ENCODE results near the gene MYH15. TPM values are rescaled to one million over a fixed set of nuclear protein-coding genes. Genes with fewer than 3 reads are reported as not detected.

The MYH15 gene
- total RNA-seq, 1 experiment from 2014 or later = 0.09 TPM

DNA sequence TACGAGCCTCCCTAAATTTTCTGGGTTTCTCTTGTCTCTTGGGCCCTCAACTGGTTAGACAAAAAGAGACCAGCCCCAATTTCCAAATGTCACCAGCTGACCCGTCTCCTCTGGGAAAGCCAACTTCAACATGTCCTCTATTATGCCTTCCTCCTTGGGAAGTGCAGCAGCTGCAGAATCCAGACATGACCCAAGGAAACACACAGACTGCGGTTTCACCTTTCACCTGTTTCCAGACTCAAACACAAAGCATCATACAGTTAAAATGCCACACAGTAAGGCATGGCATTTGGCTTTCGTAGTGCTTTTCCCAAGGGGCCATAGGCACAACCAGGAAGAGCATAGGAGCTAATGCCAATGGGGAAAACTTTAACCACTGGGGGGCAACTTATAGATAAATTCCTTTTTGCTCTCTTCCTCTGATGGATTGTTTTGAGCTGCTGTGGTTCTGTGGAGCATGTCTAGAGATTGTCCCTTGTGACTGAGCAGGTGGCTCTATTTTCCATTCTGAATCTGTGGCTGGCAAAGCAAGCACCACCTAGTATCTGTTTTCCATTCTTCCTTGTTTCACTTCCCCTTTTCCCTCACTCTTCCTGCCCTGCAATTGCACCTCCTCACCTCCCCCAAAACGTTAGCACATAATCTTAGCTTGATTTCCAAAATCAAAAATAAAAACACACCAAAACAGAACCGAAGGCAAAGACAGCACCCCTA, 164.7 kb downstream of the MYH15 start:
- ChIA-PET CTCF (no interaction called here), POLR2A (no interaction called here)
- Mint-ChIP-seq H3K27ac (no peak overlapping the region), H3K9me3 (peaks cover 3% of the 10 kb centered on the region), H3K4me3 (no peak overlapping the region), H3K4me1 (no peaks in the 10 kb centered on the region), H3K36me3 (no peaks in the 10 kb centered on the region), H3K27me3 (ENCODE audit: low read depth) (no peaks in the 10 kb centered on the region)
- no peak for DNase-seq (ENCODE audit: low spot score)
- TF ChIP-seq, protein P1, sequence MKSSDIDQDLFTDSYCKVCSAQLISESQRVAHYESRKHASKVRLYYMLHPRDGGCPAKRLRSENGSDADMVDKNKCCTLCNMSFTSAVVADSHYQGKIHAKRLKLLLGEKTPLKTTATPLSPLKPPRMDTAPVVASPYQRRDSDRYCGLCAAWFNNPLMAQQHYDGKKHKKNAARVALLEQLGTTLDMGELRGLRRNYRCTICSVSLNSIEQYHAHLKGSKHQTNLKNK (CRISPR knock-in tag; IDR thresholded peaks at IDR 0.05) = no peak
- TF ChIP-seq CREM (CRISPR knock-in tag; IDR thresholded peaks at IDR 0.05) (no peak), GABPB1 (CRISPR knock-in tag; IDR thresholded peaks at IDR 0.05) (no peak)
- TF ChIP-seq, protein P2, sequence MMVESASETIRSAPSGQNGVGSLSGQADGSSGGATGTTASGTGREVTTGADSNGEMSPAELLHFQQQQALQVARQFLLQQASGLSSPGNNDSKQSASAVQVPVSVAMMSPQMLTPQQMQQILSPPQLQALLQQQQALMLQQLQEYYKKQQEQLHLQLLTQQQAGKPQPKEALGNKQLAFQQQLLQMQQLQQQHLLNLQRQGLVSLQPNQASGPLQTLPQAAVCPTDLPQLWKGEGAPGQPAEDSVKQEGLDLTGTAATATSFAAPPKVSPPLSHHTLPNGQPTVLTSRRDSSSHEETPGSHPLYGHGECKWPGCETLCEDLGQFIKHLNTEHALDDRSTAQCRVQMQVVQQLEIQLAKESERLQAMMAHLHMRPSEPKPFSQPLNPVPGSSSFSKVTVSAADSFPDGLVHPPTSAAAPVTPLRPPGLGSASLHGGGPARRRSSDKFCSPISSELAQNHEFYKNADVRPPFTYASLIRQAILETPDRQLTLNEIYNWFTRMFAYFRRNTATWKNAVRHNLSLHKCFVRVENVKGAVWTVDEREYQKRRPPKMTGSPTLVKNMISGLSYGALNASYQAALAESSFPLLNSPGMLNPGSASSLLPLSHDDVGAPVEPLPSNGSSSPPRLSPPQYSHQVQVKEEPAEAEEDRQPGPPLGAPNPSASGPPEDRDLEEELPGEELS (CRISPR knock-in tag; IDR thresholded peaks at IDR 0.05) = no peak
- TF ChIP-seq, protein P3, sequence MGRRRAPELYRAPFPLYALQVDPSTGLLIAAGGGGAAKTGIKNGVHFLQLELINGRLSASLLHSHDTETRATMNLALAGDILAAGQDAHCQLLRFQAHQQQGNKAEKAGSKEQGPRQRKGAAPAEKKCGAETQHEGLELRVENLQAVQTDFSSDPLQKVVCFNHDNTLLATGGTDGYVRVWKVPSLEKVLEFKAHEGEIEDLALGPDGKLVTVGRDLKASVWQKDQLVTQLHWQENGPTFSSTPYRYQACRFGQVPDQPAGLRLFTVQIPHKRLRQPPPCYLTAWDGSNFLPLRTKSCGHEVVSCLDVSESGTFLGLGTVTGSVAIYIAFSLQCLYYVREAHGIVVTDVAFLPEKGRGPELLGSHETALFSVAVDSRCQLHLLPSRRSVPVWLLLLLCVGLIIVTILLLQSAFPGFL (CRISPR knock-in tag; IDR thresholded peaks at IDR 0.05; ENCODE audit: borderline replicate concordance) = no peak
- ATAC-seq = no peak

DNA sequence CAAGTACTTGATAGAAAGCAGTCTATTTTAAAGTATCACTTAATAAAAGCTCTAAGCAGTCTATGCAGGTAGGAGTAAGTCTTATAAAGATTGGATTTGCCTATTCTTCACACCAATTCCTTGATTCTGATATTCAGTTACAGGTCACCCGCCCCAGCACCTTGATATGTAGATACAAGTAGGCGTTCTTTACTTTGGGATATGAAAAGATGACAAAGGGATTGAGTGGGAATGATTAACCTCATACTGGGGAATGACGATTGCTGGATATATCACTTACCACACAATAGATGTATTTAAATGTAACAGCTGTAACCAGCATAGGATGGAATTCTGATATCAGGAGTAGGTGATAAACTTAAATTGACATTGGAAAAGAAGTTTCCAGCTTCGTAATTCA, 166.9 kb downstream of the MYH15 start:
- H3K36me3 Mint-ChIP-seq = no peaks in the 10 kb centered on the region
- POLR2A ChIA-PET = no interaction called here
- no peaks in the 10 kb centered on the region for H3K4me1 Mint-ChIP-seq
- peaks cover 3% of the 10 kb centered on the region for H3K9me3 Mint-ChIP-seq
- no peak for ATAC-seq
- H3K27me3 Mint-ChIP-seq (ENCODE audit: low read depth) = no peaks in the 10 kb centered on the region
- no peak overlapping the region for H3K27ac Mint-ChIP-seq
- no peak for DNase-seq (ENCODE audit: low spot score)
- CTCF ChIA-PET = no interaction called here
- TF ChIP-seq, protein P4, sequence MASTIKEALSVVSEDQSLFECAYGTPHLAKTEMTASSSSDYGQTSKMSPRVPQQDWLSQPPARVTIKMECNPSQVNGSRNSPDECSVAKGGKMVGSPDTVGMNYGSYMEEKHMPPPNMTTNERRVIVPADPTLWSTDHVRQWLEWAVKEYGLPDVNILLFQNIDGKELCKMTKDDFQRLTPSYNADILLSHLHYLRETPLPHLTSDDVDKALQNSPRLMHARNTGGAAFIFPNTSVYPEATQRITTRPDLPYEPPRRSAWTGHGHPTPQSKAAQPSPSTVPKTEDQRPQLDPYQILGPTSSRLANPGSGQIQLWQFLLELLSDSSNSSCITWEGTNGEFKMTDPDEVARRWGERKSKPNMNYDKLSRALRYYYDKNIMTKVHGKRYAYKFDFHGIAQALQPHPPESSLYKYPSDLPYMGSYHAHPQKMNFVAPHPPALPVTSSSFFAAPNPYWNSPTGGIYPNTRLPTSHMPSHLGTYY (CRISPR knock-in tag; IDR thresholded peaks at IDR 0.05) = no peak
- H3K4me3 Mint-ChIP-seq = no peak overlapping the region

DNA sequence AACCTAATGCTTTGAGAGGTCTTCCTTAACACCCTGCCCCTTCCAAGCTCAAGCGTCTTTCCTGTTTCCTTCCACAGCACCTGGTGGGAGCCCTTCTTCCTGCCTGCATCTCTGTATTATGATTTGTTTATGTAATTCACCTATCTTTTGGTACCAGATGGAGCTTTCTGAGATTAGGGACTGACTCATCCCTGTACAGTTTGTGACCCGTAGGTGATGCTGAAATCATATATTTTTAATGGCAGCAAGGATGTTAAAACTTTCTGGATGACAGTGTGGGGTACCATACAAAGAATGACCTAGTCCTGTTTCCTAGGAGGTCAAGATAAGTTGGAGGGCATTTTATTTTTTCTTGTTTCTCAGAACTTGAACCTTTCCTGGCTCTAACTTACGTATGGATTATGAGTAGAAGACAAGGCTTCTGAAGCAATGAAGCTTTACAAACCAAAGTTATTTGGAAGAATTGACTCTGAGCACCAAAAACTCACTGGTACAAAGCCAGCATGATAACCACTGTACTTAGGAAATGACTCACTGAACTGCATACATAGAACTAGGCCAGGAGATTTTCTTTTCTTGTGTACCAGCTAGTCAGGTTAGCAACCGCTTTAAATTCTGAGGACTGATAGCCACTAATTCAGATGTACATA, 167.4 kb downstream of the MYH15 start:
- H3K27ac Mint-ChIP-seq = no peak overlapping the region
- H3K36me3 Mint-ChIP-seq = no peaks in the 10 kb centered on the region
- TF ChIP-seq, protein P5, sequence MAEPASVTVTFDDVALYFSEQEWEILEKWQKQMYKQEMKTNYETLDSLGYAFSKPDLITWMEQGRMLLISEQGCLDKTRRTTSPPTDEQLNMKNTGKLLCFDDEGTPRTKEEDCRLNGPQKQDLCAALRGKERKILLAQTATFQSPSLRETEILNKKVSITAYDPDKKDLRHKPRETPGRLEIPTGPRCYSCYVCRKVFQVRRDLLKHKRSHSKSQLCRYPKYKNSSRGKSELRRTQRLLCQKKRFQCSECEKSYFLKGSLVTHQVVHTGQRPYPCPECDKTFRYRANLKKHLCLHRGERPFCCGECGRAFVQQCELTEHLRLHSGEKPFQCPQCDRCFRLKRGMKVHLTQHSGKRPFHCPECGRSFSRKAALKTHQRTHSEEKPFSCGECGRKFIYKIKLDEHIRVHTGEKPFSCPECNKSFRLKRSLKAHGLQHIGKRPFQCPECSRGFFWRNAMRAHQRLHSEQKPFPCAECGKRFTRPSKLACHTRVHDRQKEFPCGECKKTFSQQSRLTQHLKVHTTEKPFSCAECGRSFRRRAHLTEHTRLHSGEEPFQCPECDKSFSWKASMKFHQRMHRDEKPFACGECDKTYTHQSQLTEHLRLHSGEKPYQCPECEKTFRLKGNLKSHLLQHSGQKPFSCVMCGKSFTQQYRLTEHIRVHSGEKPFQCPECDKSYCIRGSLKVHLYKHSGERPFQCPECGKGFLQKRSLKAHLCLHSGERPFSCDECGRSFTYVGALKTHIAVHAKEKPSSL (CRISPR knock-in tag; conservative IDR thresholded peaks at IDR 0.05) = no peak
- TF ChIP-seq MYBL2 (CRISPR knock-in tag; IDR thresholded peaks at IDR 0.05) = no peak
- no peak for TF ChIP-seq KAT7 (CRISPR knock-in tag; IDR thresholded peaks at IDR 0.05; ENCODE audit: borderline replicate concordance)
- TF ChIP-seq ATF1 (CRISPR knock-in tag; IDR thresholded peaks at IDR 0.05) = no peak
- no peak for TF ChIP-seq FOXK1 (CRISPR knock-in tag; IDR thresholded peaks at IDR 0.05)
- TF ChIP-seq, protein P6, sequence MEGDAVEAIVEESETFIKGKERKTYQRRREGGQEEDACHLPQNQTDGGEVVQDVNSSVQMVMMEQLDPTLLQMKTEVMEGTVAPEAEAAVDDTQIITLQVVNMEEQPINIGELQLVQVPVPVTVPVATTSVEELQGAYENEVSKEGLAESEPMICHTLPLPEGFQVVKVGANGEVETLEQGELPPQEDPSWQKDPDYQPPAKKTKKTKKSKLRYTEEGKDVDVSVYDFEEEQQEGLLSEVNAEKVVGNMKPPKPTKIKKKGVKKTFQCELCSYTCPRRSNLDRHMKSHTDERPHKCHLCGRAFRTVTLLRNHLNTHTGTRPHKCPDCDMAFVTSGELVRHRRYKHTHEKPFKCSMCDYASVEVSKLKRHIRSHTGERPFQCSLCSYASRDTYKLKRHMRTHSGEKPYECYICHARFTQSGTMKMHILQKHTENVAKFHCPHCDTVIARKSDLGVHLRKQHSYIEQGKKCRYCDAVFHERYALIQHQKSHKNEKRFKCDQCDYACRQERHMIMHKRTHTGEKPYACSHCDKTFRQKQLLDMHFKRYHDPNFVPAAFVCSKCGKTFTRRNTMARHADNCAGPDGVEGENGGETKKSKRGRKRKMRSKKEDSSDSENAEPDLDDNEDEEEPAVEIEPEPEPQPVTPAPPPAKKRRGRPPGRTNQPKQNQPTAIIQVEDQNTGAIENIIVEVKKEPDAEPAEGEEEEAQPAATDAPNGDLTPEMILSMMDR (IDR thresholded peaks at IDR 0.05) = no peak
- TF ChIP-seq HMGA2 (CRISPR knock-in tag; IDR thresholded peaks at IDR 0.05) = no peak
- no peak for ATAC-seq
- H3K4me1 Mint-ChIP-seq = no peaks in the 10 kb centered on the region
- no peaks in the 10 kb centered on the region for H3K9me3 Mint-ChIP-seq
- no peak overlapping the region for H3K4me3 Mint-ChIP-seq
- ChIA-PET CTCF (no interaction called here), POLR2A (no interaction called here)
- DNase-seq (ENCODE audit: low spot score) = no peak
- no peaks in the 10 kb centered on the region for H3K27me3 Mint-ChIP-seq (ENCODE audit: low read depth)
